PC-3 (cell line): Measurements from ENCODE around the gene EFL1. TPM values are rescaled to one million over a fixed set of nuclear protein-coding genes. Genes with fewer than 3 reads are reported as not detected.

Experiments
- ATAC-seq: fragments of 200-7000 bp; cut with Tn5 transposase; 2 replicates; pipeline ENCODE4 v1.9.1; 2020; ENCODE audit warnings: mild to moderate bottlenecking, moderate library complexity
- BruUV-seq: library from RNA; stranded (reverse); fragments of 400-500 nt; replicated peaks from 2 replicates; lab custom pipeline; 2021; lab: Mats Ljungman, UMichigan
- CTCF ChIA-PET: fragments of 300-600 bp; sonication (Branson Sonifier 250); formaldehyde crosslinking; loops from one replicate; lab custom pipeline; 2022; ENCODE audit warnings: antibody characterized with exemption; lab: Charles Lee
- POLR2A ChIA-PET: fragments of 300-600 bp; sonication (Branson Sonifier 250); formaldehyde crosslinking; loops from one replicate; lab custom pipeline; 2022; ENCODE audit warnings: antibody characterized with exemption; ENCODE audit not compliant: unreplicated experiment; lab: Charles Lee
- DNase-seq: peaks from one replicate; pipeline ENCODE4 v3.0.0-alpha.2; 2015
- H2AFZ ChIP-seq: fragments of 300-600 bp; sonication (generic); 2 replicates; pipeline ENCODE4 v1.6.0; 2016; ENCODE audit warnings: antibody characterized with exemption, low read length
- H3F3A ChIP-seq: fragments of 300-600 bp; sonication (generic); one replicate; pipeline ENCODE4 v1.6.0; 2017; ENCODE audit warnings: antibody characterized with exemption, low read length, control low read depth, mild to moderate bottlenecking; ENCODE audit not compliant: unreplicated experiment
- H3K27ac ChIP-seq: fragments of 300-600 bp; sonication (generic); 2 replicates; pipeline ENCODE4 v1.5.1; 2016; ENCODE audit warnings: mild to moderate bottlenecking, low read length
- H3K27me3 ChIP-seq: fragments of 300-600 bp; sonication (generic); 2 replicates; pipeline ENCODE4 v1.6.1; 2016; ENCODE audit warnings: low read length, mixed read lengths
- H3K36me3 ChIP-seq: fragments of 300-600 bp; sonication (generic); 2 replicates; pipeline ENCODE4 v1.6.1; 2016; ENCODE audit warnings: low read depth, mixed run types, low read length, mixed read lengths
- H3K4me1 ChIP-seq: fragments of 300-600 bp; sonication (generic); 2 replicates; pipeline ENCODE4 v1.5.1; 2016; ENCODE audit warnings: low read length; ENCODE audit not compliant: insufficient read depth
- H3K4me2 ChIP-seq: fragments of 300-600 bp; sonication (generic); 2 replicates; pipeline ENCODE4 v1.6.0; 2016; ENCODE audit warnings: low read length
- H3K4me3 ChIP-seq: fragments of 300-600 bp; sonication (generic); 2 replicates; pipeline ENCODE4 v1.5.1; 2016; ENCODE audit warnings: mild to moderate bottlenecking, low read length, mixed read lengths
- H3K79me2 ChIP-seq: fragments of 300-600 bp; sonication (generic); 2 replicates; pipeline ENCODE4 v1.6.1; 2017; ENCODE audit warnings: low read length, mixed read lengths
- H3K9ac ChIP-seq: fragments of 300-600 bp; sonication (generic); 2 replicates; pipeline ENCODE4 v1.6.0; 2016; ENCODE audit warnings: mild to moderate bottlenecking, low read length
- H3K9me2 ChIP-seq: fragments of 300-600 bp; sonication (generic); replicated peaks from 2 replicates; pipeline ENCODE4 v1.6.1; 2016; ENCODE audit warnings: mixed run types, low read length, mixed read lengths
- H3K9me3 ChIP-seq: fragments of 300-600 bp; sonication (generic); 2 replicates; pipeline ENCODE4 v1.6.1; 2016; ENCODE audit warnings: low read length, mixed read lengths
- H4K20me1 ChIP-seq: fragments of 300-600 bp; sonication (generic); 2 replicates; pipeline ENCODE4 v1.6.1; 2016; ENCODE audit warnings: low read length, mixed read lengths
- CTCF ChIP-seq: fragments of 300-600 bp; sonication (generic); conservative IDR thresholded peaks from 2 replicates; pipeline ENCODE4 v1.5.1; 2017; ENCODE audit warnings: antibody characterized with exemption, low read depth, mild to moderate bottlenecking, low read length
- EZH2 ChIP-seq: fragments of 300-600 bp; sonication (generic); IDR thresholded peaks from one replicate; pipeline ENCODE4 v1.6.1; 2017; ENCODE audit warnings: antibody characterized with exemption, mild to moderate bottlenecking, low read length; ENCODE audit not compliant: unreplicated experiment
- EZH2phosphoT487 ChIP-seq: fragments of 300-600 bp; sonication (generic); IDR thresholded peaks from 2 replicates; pipeline ENCODE4 v1.6.1; 2018; ENCODE audit warnings: mild to moderate bottlenecking, antibody characterized with exemption, low read length, borderline replicate concordance
- intact Hi-C: fragments of 100-400 bp; cut with micrococcal nuclease; formaldehyde crosslinking; loops from 2 replicates; pipeline ENCODE4 v1.9.0; 2023
- total RNA-seq: library from RNA; depleted of rRNA; stranded (reverse); fragments of >200 nt; gene quantifications from 2 replicates; pipeline ENCODE4 v1.2.3, GENCODE V29; 2014

Gene EFL1
- total RNA-seq, 1 experiment from 2014 or later = 14.7 TPM

GRCh38 chr15:82122746-82123400 lies 139.7 kb downstream of the EFL1 start:
- DNase-seq = peak; percentile 93
- BruUV-seq = no TSS peak
- H3K4me2 ChIP-seq = peak overlapping the region; percentile 54

GRCh38 chr15:82118040-82118439 lies 144.5 kb downstream of the EFL1 start:
- Histone ChIP-seq H4K20me1 (no peaks in the 10 kb centered on the region), H3K4me2 (no peak overlapping the region), H2AFZ (no peak overlapping the region), H3K79me2 (no peaks in the 10 kb centered on the region), H3K36me3 (no peaks in the 10 kb centered on the region), H3K9ac (no peak overlapping the region), H3K4me1 (peaks cover 13% of the 10 kb centered on the region), H3K27me3 (no peaks in the 10 kb centered on the region), H3K4me3 (no peak overlapping the region), H3K9me3 (no peaks in the 10 kb centered on the region), H3F3A (no peaks in the 10 kb centered on the region), H3K9me2 (no peaks in the 10 kb centered on the region), H3K27ac (no peak overlapping the region)
- ChIA-PET POLR2A (no interaction called here), CTCF (no interaction called here)
- ATAC-seq (no peak), DNase-seq (no peak)
- TF ChIP-seq EZH2phosphoT487 = no peak
- TF ChIP-seq CTCF = no peak
- intact Hi-C loops = no loop called here
- BruUV-seq = no TSS peak

More at GRCh38 chr15:82122746-82123400, 139.7 kb downstream of the EFL1 start:
- Histone ChIP-seq H3K9me3 (no peaks in the 10 kb centered on the region), H3K9ac (peak overlapping the region; percentile 19; the same call in 1 of the 2 replicates), H3K36me3 (no peaks in the 10 kb centered on the region), H4K20me1 (no peaks in the 10 kb centered on the region), H3K27ac (peak overlapping the region; percentile 60), H3K4me1 (peaks cover 19% of the 10 kb centered on the region), H2AFZ (peak overlapping the region; percentile 28; the same call in 1 of the 2 replicates), H3K27me3 (no peaks in the 10 kb centered on the region), H3K4me3 (no peak overlapping the region), H3K9me2 (no peaks in the 10 kb centered on the region), H3F3A (no peaks in the 10 kb centered on the region), H3K79me2 (no peaks in the 10 kb centered on the region)
- POLR2A ChIA-PET = no interaction called here
- peak; percentile 98 for ATAC-seq
- intact Hi-C loops = loop anchor here (5.0 kb wide), 1 partner anchor 74 kb away; no protein-coding TSS in a partner anchor
- TF ChIP-seq CTCF = no peak
- no peak for TF ChIP-seq EZH2
- no peak for TF ChIP-seq EZH2phosphoT487
- CTCF ChIA-PET = no interaction called here

GRCh38 chr15:82117296-82117695 lies 145.2 kb downstream of the EFL1 start:
- Histone ChIP-seq H3K4me3 (no peak overlapping the region), H3K36me3 (no peaks in the 10 kb centered on the region), H3K9ac (no peak overlapping the region), H3K4me2 (no peak overlapping the region), H4K20me1 (no peaks in the 10 kb centered on the region), H3K4me1 (peaks cover 5% of the 10 kb centered on the region), H3K27ac (no peak overlapping the region), H3K27me3 (no peaks in the 10 kb centered on the region), H3K79me2 (no peaks in the 10 kb centered on the region), H3F3A (no peaks in the 10 kb centered on the region), H2AFZ (no peak overlapping the region), H3K9me2 (no peaks in the 10 kb centered on the region), H3K9me3 (no peaks in the 10 kb centered on the region)
- intact Hi-C loops = no loop called here
- BruUV-seq = no TSS peak
- CTCF ChIA-PET = no interaction called here
- DNase-seq (no peak), ATAC-seq (no peak)
- TF ChIP-seq EZH2phosphoT487 (no peak), EZH2 (no peak), CTCF (no peak)
- POLR2A ChIA-PET = no interaction called here
